H1 (cell line): Measurements from ENCODE around the gene TNPO3. TPM values are rescaled to one million over a fixed set of nuclear protein-coding genes. Genes with fewer than 3 reads are reported as not detected.

ENCODE experiments used
- ASH2L ChIP-seq: fragments of 200-600, 300-600 bp; sonication (generic); IDR thresholded peaks from one replicate; pipeline ENCODE4 v1.7.1; 2017; ENCODE audit warnings: low read length
- CBX5 ChIP-seq: fragments of 300-800, 300-1000 bp; sonication (generic); IDR thresholded peaks from 2 replicates; pipeline ENCODE4 v1.7.1; 2016; ENCODE audit warnings: antibody characterized with exemption, low read length, low read depth
- EZH2 ChIP-seq: fragments of 200-600 bp; sonication (generic); IDR thresholded peaks from 2 replicates; pipeline ENCODE4 v1.7.1; 2012; ENCODE audit warnings: low read depth, mild to moderate bottlenecking, moderate library complexity, low read length, inconsistent platforms; ENCODE audit not compliant: severe bottlenecking
- KDM4A ChIP-seq: IDR thresholded peaks from one replicate; pipeline ENCODE4 v1.7.1; 2012; ENCODE audit warnings: low read depth, mild to moderate bottlenecking, moderate library complexity, low read length, inconsistent platforms; ENCODE audit not compliant: severe bottlenecking
- KDM5A ChIP-seq: fragments of 200-600 bp; IDR thresholded peaks from 2 replicates; pipeline ENCODE4 v1.7.1; 2012; ENCODE audit warnings: mild to moderate bottlenecking, low read length, inconsistent platforms, mixed read lengths
- RNF2 ChIP-seq: fragments of 200-900, 300-1000 bp; sonication (generic); IDR thresholded peaks from 2 replicates; pipeline ENCODE4 v1.7.1; 2016; ENCODE audit warnings: borderline replicate concordance, low read depth, mild to moderate bottlenecking, antibody characterized with exemption, low read length; ENCODE audit not compliant: poor library complexity, severe bottlenecking; ENCODE audit errors: missing control alignments
- RXRA ChIP-seq: IDR thresholded peaks from 2 replicates; pipeline ENCODE4 v1.6.1; 2011; ENCODE audit warnings: low read depth, mild to moderate bottlenecking, low read length, moderate library complexity; ENCODE audit not compliant: insufficient read depth
- SIX5 ChIP-seq: IDR thresholded peaks from 2 replicates; pipeline ENCODE4 v1.6.1; 2011; ENCODE audit warnings: mild to moderate bottlenecking, low read depth, low read length
- SUZ12 ChIP-seq: fragments of 200-600 bp; sonication (generic); IDR thresholded peaks from 2 replicates; pipeline ENCODE4 v1.6.1; 2012; ENCODE audit warnings: mild to moderate bottlenecking, inconsistent platforms, low read length, moderate library complexity, mixed read lengths
- polyA plus RNA-seq, 7 experiments: library from polyadenylated mRNA; depleted of rRNA in 3 of 7; stranded (reverse) in 5 of 7; unstranded in 2 of 7; fragments of >200 nt in 5 of 7; fragments of 200-250 nt in 2 of 7; gene quantifications; 1 replicate in 5 of 7; 2 replicates in 1 of 7; 4 replicates in 1 of 7; pipeline versions ENCODE4 v1.2.1 to v1.2.3, GENCODE V29; 2011 to 2013; ENCODE audit warnings: missing spikeins in 2 of 7, mixed read lengths in 2 of 7
- total RNA-seq: library from RNA; stranded (reverse); fragmentation: NEBNext Ultra II Directional; extraction: Animal tissue kit (Norgen Biotek cat#: 25700); gene quantifications from 2 replicates; pipeline ENCODE4 v1.2.1, GENCODE V29; 2021
- TF ChIP-seq, protein P1 (sequence below): fragments of 300-600 bp; sonication (generic); IDR thresholded peaks from 2 replicates; pipeline ENCODE4 v1.7.1; 2012; ENCODE audit warnings: low read length, moderate library complexity, mild to moderate bottlenecking, inconsistent platforms; ENCODE audit not compliant: insufficient replicate concordance
- TF ChIP-seq, protein P2 (sequence below): IDR thresholded peaks from 2 replicates; pipeline ENCODE4 v1.6.1; 2012; ENCODE audit warnings: inconsistent platforms

TNPO3 gene
- total and polyA plus RNA-seq, 2 of the 8 experiments (the other 6 are each of a cell fraction or from before 2014, with no cell fraction given) = 67.6 to 99.2 TPM

DNA sequence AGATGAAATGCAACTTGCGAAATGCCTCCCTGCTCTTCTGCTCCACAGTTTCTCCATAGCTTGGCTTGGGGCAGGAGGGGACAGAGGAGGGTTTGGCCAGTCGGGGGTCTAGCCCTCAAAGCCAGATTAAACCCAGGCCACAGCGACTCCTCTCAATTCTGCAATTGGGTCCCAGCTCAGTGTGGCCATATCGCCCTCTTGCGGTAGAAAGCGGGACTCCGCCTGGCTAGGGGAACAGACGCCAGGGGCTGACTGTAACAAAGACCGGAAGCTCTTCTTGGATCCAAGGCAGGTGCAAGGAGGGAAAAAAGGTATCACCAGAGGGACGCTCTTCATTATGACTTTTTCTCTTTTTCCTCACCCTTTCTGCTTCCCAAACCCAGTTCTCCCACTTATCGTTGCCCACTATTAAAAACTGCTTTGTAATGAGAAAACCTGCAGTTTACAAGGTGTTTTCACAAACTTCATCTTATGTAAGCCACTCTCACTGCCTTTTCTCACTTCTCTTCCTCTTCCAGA, 36.6 kb upstream of the TNPO3 start (continued):
- TF ChIP-seq, protein P1, sequence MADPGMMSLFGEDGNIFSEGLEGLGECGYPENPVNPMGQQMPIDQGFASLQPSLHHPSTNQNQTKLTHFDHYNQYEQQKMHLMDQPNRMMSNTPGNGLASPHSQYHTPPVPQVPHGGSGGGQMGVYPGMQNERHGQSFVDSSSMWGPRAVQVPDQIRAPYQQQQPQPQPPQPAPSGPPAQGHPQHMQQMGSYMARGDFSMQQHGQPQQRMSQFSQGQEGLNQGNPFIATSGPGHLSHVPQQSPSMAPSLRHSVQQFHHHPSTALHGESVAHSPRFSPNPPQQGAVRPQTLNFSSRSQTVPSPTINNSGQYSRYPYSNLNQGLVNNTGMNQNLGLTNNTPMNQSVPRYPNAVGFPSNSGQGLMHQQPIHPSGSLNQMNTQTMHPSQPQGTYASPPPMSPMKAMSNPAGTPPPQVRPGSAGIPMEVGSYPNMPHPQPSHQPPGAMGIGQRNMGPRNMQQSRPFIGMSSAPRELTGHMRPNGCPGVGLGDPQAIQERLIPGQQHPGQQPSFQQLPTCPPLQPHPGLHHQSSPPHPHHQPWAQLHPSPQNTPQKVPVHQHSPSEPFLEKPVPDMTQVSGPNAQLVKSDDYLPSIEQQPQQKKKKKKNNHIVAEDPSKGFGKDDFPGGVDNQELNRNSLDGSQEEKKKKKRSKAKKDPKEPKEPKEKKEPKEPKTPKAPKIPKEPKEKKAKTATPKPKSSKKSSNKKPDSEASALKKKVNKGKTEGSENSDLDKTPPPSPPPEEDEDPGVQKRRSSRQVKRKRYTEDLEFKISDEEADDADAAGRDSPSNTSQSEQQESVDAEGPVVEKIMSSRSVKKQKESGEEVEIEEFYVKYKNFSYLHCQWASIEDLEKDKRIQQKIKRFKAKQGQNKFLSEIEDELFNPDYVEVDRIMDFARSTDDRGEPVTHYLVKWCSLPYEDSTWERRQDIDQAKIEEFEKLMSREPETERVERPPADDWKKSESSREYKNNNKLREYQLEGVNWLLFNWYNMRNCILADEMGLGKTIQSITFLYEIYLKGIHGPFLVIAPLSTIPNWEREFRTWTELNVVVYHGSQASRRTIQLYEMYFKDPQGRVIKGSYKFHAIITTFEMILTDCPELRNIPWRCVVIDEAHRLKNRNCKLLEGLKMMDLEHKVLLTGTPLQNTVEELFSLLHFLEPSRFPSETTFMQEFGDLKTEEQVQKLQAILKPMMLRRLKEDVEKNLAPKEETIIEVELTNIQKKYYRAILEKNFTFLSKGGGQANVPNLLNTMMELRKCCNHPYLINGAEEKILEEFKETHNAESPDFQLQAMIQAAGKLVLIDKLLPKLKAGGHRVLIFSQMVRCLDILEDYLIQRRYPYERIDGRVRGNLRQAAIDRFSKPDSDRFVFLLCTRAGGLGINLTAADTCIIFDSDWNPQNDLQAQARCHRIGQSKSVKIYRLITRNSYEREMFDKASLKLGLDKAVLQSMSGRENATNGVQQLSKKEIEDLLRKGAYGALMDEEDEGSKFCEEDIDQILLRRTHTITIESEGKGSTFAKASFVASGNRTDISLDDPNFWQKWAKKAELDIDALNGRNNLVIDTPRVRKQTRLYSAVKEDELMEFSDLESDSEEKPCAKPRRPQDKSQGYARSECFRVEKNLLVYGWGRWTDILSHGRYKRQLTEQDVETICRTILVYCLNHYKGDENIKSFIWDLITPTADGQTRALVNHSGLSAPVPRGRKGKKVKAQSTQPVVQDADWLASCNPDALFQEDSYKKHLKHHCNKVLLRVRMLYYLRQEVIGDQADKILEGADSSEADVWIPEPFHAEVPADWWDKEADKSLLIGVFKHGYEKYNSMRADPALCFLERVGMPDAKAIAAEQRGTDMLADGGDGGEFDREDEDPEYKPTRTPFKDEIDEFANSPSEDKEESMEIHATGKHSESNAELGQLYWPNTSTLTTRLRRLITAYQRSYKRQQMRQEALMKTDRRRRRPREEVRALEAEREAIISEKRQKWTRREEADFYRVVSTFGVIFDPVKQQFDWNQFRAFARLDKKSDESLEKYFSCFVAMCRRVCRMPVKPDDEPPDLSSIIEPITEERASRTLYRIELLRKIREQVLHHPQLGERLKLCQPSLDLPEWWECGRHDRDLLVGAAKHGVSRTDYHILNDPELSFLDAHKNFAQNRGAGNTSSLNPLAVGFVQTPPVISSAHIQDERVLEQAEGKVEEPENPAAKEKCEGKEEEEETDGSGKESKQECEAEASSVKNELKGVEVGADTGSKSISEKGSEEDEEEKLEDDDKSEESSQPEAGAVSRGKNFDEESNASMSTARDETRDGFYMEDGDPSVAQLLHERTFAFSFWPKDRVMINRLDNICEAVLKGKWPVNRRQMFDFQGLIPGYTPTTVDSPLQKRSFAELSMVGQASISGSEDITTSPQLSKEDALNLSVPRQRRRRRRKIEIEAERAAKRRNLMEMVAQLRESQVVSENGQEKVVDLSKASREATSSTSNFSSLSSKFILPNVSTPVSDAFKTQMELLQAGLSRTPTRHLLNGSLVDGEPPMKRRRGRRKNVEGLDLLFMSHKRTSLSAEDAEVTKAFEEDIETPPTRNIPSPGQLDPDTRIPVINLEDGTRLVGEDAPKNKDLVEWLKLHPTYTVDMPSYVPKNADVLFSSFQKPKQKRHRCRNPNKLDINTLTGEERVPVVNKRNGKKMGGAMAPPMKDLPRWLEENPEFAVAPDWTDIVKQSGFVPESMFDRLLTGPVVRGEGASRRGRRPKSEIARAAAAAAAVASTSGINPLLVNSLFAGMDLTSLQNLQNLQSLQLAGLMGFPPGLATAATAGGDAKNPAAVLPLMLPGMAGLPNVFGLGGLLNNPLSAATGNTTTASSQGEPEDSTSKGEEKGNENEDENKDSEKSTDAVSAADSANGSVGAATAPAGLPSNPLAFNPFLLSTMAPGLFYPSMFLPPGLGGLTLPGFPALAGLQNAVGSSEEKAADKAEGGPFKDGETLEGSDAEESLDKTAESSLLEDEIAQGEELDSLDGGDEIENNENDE = no peak
- TF ChIP-seq KDM4A (no peak), EZH2 (no peak), KDM5A (no peak), RNF2 (no peak), SUZ12 (no peak), RXRA (no peak), ASH2L (peak; percentile 23), CBX5 (no peak), SIX5 (no peak)
- TF ChIP-seq, protein P2, sequence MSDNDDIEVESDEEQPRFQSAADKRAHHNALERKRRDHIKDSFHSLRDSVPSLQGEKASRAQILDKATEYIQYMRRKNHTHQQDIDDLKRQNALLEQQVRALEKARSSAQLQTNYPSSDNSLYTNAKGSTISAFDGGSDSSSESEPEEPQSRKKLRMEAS = peak; percentile 30; the same call in 1 of the 2 replicates
